Spleen (tissue), 7 donors: ENCODE data around the gene POMP.

Experiments
- POLR2AphosphoS5 ChIP-seq, 3 donors: sonication (generic); formaldehyde crosslinking; IDR thresholded peaks; one replicate each; pipeline ENCODE4 v1.5.1; 2017; ENCODE audit warnings: antibody characterized with exemption in 3 of 3
- TF ChIP-seq, protein P1 (sequence below), 11 experiments: fragments of 200-600 bp in 7 of 11; fragments of 450-650 bp in 4 of 11; sonication (generic) in 4 of 11; IDR thresholded peaks in 8 of 11; conservative IDR thresholded peaks in 3 of 11; 1 replicate in 7 of 11; 2 replicates in 4 of 11; pipeline versions ENCODE4 v1.4.0 to v1.8.0; 2016 to 2021; ENCODE audit warnings: antibody characterized with exemption in 11 of 11, inconsistent platforms in 4 of 11, mild to moderate bottlenecking in 1 of 11
- donor health status: DM: no; HTN: no; CAD: no; lungs with moderate emphysema.
- donor health status: DM: no; HTN: no; CAD: no.
- donor health status: DM: no; HTN: no; CAD: no.

- TF ChIP-seq POLR2AphosphoS5 (IDR thresholded peaks at IDR 0.05) = no peak
- TF ChIP-seq, protein P1, sequence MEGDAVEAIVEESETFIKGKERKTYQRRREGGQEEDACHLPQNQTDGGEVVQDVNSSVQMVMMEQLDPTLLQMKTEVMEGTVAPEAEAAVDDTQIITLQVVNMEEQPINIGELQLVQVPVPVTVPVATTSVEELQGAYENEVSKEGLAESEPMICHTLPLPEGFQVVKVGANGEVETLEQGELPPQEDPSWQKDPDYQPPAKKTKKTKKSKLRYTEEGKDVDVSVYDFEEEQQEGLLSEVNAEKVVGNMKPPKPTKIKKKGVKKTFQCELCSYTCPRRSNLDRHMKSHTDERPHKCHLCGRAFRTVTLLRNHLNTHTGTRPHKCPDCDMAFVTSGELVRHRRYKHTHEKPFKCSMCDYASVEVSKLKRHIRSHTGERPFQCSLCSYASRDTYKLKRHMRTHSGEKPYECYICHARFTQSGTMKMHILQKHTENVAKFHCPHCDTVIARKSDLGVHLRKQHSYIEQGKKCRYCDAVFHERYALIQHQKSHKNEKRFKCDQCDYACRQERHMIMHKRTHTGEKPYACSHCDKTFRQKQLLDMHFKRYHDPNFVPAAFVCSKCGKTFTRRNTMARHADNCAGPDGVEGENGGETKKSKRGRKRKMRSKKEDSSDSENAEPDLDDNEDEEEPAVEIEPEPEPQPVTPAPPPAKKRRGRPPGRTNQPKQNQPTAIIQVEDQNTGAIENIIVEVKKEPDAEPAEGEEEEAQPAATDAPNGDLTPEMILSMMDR (IDR thresholded peaks at IDR 0.05 in 8 of 11, conservative IDR thresholded peaks at IDR 0.05 in 3 of 11) = no peak
Measured at GRCh38 chr13:28704919-28705318, 46.0 kb downstream of the POMP start.
